Measurements from ENCODE around the gene SSH2.
A peak's percentile ranks its signal among the peaks of the same experiment; 100 is the strongest.

The SSH2 gene

DNA sequence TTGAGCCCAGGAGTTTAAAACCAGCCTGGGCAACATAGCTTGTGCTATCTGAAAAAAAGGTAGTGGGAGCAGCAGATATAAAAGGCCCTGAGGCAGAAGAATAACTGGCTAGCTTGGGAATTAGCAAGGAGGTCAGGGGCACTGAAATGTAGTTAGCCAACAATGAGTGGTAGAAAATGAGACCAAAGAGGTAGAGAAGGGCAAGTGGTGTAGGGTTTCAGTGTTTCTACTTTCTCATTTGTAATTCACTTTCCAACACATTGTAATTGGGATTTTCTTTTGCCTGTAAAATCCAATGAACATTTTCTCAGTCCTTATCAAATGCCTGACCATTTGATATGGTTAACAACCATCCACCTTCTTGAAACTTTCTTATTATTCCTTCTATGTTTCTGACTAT lies 212.2 kb downstream of the SSH2 start:
- DNase-seq (ENCODE audit: insufficient read length, low spot score), result no peak
- no peak for FAIRE-seq

DNA sequence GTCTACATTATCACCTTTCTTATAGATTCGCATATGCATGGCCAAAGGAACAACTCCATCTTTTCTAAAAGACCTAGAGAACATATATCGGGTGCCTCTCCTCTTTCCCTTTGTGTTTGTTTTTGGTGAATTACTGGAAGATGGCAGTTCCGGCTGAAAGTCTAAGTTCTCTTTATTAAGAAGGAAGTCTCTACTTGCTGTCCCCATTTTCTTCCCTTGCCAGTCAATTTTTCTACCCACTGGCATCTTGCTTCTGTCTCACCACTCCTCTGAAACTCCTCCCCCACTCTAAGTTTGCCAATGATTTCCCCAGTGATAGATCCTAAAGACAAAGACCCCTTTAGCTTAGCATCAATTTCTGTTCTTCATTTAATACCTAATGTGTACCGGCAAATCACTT lies 213.5 kb downstream of the SSH2 start:
- DNase-seq (ENCODE audit: insufficient read length, low spot score) (no peak), FAIRE-seq (no peak)

DNA sequence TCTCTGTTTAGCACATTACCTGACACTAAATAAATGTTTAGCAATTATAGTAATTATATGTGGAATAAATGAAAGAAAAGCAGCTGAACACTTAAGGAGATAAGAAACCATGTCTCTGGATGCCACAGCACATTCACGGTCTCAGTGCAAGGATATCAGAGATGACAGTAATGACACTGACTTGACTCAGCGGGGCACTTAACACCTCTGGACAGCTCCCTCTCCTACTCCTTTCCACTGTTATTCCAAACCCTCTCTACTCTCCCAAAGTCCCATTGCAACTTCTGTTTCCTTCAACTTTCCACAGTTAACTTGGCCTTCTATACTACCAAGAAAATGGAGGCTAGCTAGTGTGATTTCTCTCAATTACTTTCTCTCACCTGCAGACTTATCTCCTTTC lies 214.3 kb downstream of the SSH2 start:
- DNase-seq (ENCODE audit: insufficient read length, low spot score) (no peak), FAIRE-seq (no peak)

DNA sequence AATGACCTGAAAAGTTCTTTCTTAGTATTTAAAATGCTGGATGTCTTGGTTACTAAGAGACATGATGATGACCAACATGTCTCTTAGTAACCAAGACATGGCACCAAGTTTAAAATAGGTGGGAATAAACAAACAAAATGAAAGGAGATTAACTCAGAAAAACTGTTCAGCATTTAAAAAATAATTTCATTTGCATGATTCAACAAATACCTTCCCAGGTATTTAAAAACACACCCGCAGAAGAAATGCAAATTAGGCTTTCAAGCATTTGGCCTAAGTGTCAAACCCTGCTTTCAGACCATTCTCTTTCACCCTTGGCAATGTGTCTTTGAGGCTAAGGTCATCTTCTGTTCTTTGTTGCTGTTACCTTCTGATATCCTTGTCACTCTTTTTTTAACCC lies 215.9 kb downstream of the SSH2 start:
- DNase-seq (ENCODE audit: insufficient read length, low spot score), result no peak
- FAIRE-seq, result no peak

DNA sequence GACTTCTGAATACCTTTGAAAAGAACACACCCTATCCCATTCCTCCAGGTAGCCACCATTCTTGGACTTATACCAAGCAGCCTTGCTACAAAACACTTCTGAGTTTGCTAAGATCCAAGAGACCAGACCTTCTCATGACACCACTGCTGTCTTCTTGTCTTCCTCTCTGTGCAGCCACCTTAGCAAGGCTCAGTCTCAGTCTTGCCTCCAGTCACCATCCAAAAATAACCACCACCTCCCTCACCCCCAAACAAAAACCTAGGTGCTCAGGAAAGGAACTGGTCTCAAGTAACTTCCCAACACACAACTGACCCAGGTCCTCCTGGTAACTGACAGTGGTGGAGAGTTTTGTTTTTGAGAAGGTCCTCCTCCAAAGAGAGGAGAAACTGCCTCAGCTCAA lies 216.4 kb downstream of the SSH2 start:
- FAIRE-seq, result no peak
- DNase-seq (ENCODE audit: insufficient read length, low spot score), result no peak

DNA sequence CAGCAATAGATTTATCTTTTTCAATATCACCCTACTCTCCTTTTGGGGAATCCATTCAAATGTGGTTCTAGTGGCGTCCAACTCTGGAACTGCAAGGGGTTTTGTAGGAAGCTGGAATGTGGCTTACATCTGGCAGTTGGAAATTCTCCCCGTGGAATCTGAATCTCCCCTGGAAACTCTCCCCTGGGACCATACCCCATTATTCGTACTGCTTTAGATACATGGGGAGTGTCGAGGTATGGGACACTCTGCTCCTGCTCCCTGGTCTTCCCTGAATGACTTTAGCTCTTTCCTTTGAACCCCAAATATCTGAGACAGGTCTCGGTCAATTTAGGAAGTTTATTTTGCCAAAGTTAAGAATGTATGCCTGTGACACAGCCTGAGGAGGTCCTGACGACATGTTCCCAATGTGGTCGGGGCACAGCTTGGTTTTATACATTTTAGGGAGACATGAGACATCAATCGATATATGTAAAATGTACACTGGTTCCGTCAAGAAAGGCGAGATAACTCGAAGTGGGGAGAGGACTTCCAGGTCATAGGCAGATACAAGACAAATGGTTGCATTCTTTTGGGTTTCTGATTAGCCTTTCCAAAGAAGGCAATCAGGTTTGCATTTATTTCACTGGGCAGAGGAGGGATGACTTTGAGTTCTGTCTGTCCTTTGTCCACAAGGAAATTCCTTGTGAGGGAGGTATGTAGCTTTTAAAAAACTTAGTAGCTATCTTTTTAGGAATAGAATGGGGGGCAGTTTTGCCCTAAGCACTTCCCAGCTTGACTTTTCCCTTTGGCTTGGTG lies 218.2 kb downstream of the SSH2 start:
- no peak for FAIRE-seq
- DNase-seq (ENCODE audit: insufficient read length, low spot score), result no peak

DNA sequence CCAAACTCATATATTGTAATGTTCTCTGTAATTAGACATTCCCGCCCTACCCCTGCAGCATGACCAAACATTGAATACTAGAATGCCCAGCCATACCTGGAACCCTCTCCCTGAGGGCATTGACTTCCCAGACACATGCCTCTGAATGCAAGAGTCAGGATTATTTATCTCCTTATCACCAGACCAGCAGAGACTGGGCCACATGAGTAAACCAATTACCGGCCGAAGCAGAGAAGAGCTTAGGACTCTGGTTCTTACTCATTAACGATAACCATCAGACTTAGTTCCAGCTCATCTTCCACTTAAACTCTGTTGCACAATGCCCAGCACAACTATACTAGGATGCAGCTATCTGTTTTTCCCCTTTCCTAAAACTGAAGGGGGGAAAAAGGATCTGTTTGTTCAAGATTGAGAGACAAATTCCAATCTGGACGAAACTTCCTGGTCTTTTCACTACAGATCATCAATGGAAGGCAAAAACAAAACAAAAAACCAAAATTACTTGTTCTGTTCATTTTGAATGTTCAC lies 219.1 kb downstream of the SSH2 start:
- DNase-seq (ENCODE audit: insufficient read length, low spot score) (peak; percentile 81), FAIRE-seq (peak; percentile 9)

DNA sequence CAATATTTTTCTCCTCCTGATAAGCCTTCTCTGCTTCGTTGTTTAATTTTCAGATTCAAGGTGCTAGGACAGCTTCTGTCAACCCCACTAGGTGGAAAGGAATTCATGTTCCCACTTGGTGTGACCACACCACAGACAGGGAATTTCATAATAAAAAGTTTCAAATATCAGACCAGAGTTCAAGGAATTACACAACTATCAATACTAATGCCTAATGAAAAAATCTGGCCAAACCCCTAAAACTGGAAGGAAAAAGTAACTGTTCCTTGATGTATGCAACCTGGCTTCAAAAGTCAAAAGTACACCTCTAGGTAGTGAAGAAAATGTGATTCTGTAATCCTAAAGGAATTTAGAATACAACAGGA lies 219.5 kb downstream of the SSH2 start:
- no peak for FAIRE-seq

DNA sequence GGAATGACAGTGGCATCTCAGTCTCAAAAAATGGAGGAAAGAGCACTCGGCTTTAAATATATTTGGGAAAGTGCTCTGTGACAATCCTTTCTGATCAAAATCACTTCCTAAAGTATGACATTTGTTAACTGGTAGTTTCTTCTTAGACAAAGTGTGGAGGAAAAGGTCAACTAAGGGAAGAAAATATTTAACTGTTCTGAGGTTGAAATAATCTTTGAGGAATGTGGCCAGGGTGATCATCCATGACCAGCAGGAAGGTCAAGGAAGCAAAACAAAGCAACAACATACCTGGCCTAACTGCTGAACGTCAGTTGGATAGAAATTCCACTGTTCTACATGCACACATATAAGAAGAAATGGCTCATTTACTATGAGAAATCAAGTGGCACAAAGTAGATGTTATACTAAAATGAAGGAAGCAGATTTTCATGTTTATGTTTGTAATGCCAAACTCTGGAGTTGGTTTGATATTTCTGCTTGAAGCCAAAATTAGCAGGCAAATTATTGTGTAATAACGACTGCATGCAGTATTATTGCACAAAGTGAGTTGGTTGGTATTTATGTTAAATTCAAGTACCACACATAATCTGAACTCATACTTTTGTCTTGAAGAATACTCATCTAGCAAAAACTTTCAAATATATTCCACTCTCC lies 220.0 kb downstream of the SSH2 start:
- no peak for DNase-seq (ENCODE audit: insufficient read length, low spot score)
- no peak for FAIRE-seq

More for the DNA sequence above, 219.5 kb downstream of the SSH2 start:
- no peak for DNase-seq (ENCODE audit: insufficient read length, low spot score)

DNA sequence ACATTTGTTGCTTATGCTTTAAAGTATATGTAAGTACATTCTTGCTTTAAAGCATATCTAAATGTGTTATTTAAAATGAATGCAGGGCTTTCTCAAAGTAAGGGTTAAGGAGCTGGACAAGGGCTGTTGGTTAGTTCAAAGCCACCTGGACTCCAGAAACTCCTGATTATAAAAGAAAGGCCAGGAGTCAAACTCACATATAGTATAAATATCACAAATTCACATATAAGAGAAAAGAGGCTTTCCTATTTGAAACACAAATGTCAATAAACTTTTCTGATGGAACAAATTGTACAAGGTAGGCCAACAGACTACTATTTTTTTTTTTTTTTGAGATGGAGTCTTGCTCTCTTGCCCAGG lies 222.8 kb downstream of the SSH2 start:
- FAIRE-seq, result no peak

DNA sequence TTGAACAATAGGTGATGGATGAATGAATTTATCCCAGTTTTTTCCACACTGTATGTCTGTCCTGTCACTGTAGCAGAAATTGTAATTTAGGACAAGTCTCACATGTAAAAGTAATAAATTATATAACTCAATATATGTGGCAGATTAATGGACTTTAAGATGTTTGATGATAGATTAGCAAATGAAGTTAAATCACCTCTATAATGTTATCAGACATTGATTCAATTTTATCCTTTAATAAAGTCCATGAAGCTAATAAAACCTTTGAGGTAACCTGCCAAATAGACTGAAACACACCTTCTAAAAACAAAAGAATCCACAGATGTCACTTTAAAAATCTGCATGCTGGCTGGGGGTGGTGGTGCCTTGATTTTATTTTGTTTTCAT lies 224.0 kb downstream of the SSH2 start:
- no peak for DNase-seq (ENCODE audit: insufficient read length, low spot score)
- no peak for FAIRE-seq

More for the DNA sequence above, 222.8 kb downstream of the SSH2 start:
- no peak for DNase-seq (ENCODE audit: insufficient read length, low spot score)

DNA sequence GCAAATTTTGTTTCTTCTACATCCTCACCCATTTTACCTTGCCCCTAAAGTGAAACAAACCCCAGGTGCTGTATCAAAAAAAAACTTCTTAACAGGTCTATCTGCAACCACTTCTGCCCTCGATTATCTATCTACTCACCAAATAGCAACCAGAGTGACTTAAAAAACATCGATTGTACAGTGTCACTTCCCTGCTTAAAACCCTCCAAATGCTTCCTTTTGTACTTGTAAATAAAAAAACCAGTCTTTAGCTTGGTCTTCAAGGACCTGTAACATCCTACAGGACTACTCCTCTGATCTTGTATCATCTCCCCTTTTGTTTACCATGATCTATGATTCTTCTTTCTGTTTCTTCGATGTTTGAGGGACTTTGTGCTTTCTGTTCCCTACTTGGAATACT lies 224.6 kb downstream of the SSH2 start:
- no peak for FAIRE-seq
- no peak for DNase-seq (ENCODE audit: insufficient read length, low spot score)

DNA sequence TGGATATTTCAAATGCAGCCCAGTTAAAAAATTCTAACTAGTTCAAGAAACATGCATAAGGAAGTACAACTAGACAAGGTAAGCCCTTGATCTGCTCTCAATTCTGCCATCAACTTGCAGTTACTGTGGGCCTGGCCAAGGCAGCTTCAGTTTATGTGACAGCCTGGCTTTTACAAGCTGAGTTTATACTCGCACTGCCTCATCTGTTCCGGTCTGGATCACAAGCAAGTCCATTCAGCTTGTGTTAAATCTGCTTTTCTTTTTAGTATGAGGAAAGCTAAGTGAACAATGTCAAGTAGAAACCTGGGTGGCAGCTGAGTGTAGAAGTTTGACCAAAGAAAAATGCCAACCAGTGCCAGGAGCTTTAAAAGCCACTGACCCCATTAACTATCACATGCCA lies 230.7 kb downstream of the SSH2 start:
- DNase-seq (ENCODE audit: insufficient read length, low spot score) (no peak), FAIRE-seq (no peak)

DNA sequence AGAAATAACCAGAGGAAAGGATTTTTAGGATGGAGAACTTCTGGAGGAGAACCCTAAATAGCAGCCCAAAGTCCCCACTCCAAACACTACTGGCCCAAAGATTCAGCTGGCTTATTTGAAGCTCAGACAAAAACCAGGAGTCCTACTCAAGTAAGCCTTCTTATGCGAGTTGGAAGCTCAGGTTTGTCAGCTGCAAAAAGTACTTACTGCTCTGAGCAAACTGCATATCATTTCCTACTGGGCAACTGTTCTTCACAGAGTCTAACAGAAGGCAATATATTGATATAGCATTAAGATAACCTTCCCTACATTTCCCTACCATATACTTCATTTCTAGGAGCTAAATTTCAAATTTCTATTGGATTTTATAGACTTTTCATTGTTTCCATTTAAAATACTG lies 231.2 kb downstream of the SSH2 start:
- no peak for FAIRE-seq
- no peak for DNase-seq (ENCODE audit: insufficient read length, low spot score)

DNA sequence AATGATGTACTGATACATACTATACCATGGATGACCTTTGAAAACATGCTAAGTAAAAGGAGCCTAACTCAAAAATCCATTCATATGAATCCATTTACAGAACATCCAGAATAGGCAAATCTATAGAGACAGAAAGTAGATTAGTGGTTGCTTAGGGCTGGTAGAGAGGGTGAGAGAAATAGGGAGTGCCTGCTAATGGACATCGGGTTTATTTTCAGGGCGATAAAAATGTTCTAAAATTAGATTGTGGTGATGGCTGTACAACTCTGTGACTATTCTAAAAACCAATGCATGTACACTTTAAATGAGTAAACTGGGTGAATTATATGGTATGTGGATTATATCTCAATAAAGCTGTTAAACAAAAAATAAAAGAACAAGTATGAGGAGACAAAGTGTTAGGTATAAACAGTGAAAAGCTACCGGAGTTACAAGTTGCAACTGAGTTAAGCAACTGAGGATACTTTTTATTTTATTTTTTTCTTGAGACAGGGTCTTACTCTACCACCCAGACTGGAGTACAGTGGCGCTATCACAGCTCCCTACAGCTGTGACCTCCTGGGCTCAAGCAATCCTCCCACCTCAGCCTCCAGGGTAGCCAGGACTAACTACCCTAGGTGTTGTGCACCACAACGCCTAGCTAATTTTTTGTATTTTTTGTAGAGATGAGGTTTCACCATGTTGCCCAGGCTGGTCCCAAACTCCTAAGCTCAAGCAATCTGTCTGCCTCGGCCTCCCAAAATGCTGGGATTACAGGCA lies 231.8 kb downstream of the SSH2 start:
- no peak for FAIRE-seq

DNA sequence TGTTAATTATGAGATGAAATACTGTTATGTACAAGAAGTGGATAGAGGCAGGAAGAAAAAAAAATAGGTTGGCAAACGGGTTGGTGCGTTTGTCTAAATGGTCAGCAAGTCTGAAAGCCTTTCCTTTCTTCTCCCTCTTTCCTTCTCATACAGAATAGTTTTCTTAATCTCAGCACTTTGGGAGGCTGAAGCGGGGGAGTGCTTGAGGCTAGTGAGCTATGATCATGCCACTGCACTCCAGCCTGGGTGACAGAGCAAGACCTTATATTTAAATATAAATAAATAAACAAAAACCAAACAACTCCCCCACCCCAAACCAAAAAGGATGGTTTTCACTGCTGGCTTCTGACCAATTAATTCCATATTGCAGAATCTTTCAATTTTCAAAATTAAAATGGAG lies 232.7 kb downstream of the SSH2 start:
- FAIRE-seq (no peak), DNase-seq (ENCODE audit: insufficient read length, low spot score) (no peak)

More for the DNA sequence above, 231.8 kb downstream of the SSH2 start:
- DNase-seq (ENCODE audit: insufficient read length, low spot score), result no peak

DNA sequence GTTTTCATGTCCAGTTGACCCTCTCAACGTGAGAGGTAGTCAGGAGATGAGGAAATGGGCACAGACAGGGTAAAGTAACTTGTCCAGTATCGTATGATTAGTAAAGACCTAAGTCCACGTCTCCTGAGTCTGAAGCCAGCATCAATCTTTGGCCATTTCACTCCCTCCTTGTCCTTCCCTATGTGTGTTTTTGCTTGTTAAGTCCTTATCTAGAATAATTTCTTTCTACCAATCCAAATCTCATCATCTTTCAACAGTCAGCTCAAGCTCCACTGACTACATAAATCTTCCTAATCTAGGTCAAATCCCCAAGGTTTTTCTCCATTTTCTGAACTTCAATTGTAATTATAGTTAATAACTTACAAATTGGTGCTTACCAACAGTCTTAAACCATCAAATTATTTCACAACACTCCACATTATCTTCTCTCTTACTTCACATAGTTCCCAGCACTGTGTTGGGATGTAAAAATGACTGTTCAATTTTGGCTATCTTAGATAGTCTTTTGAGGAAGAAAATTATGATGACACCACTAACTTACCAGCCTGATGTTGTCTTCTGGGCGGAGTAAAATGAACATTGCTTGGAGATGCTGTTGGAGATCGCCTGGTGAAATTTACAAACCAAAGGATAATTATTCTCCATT lies 235.0 kb downstream of the SSH2 start:
- no peak for DNase-seq (ENCODE audit: insufficient read length, low spot score)
- no peak for FAIRE-seq

DNA sequence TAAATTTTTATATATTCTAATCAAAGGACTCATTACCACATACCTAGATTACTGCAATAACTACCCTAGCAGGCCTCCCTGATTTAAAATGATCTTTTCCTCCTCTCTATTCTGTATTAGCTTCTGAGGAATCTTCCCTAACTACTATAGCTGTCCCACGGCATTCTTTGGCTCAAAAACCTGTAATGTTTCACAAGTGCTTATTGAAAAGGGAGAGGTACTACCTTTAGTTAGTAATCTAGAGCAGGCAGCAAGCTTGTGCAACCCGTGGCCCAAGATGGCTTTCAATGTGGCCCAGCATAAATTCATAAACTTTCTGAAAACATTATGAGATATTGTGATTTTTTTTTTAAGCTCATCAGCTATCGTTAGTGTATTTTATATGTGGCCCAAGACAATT lies 236.3 kb downstream of the SSH2 start:
- FAIRE-seq (no peak), DNase-seq (ENCODE audit: insufficient read length, low spot score) (no peak)

DNA sequence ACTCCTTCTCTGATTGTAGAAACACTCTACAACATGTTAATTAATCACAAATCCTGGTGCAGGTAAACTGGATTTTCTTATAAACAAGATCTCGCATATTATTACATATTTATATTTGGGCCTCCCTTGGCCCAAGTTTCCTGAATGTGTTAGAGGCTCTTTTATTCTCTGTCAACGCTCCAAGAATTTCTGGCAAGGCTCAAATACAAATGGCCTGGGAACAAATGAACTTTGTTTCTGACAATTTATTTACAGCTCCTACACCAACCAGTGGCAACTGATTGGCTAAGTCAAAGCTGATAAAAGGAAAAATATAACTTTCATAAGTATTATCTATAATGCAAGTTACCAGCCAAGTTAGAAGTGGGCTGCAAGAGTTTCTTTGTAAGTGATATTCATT lies 242.4 kb downstream of the SSH2 start:
- FAIRE-seq (no peak), DNase-seq (ENCODE audit: insufficient read length, low spot score) (no peak)

DNA sequence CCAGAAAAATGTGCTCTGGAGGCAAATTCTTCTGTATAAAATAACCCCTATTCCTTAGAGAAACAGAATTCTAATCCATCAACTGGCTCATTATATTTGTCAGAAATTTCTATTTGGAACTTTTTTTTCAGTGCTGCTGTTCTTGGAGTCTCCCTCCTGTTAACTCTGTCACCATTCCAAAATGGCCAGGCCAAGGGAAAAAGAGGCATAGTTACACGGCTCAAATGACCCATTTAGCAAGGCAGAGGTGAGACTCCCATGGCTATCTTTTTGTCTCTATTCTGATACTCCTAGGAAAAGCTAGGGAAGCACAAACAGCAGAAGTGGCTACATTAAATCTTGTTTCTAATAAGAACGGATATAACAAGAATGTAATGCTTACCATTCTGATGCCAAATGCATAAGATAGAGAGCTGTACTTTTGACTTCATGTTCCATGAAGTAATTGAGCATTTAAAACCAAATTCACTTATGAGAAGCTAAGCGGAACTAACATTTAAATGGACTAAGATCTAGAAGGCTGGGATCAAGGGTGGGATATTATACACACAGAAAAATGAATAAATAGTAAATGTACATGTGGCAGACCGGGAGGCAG lies 242.9 kb downstream of the SSH2 start:
- FAIRE-seq (no peak), DNase-seq (ENCODE audit: insufficient read length, low spot score) (no peak)

DNA sequence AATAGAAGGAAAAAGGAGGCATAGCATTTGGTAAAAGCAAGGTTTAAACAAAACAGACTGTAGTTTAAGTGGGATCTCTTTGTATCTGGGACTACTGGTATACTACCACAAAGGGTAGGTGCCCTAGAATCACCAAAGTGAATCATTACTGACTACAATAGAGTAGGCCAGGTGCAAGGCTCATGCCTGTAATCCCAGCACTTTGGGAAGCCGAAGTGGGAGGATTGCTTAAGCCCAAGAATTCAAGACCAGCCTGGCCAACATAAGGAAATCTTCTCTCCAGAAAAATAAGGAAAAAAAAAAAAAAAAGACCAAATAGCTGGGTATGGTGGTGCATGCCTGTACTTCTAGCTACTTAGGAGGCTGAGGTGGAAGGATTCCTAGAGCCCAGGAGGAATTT lies 246.5 kb downstream of the SSH2 start:
- FAIRE-seq, result no peak
- DNase-seq (ENCODE audit: insufficient read length, low spot score), result no peak
